H54 (cell line): ENCODE data around the gene GLRX2.

Source experiments
- DNase-seq: peaks from one replicate; pipeline ENCODE4 v3.0.0; 2011; ENCODE audit warnings: low spot score, mixed read lengths; ENCODE audit not compliant: insufficient read length
- FAIRE-seq: peaks from 3 replicates; lab custom pipeline; 2011; peaks lifted over from hg19 to GRCh38; lab: Jason Lieb, UNC
- POLR2A ChIP-seq: IDR thresholded peaks from 2 replicates; pipeline ENCODE4 v1.6.1; 2011; ENCODE audit warnings: low read depth, mild to moderate bottlenecking, low read length

The GLRX2 gene, protein sequence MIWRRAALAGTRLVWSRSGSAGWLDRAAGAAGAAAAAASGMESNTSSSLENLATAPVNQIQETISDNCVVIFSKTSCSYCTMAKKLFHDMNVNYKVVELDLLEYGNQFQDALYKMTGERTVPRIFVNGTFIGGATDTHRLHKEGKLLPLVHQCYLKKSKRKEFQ

DNA sequence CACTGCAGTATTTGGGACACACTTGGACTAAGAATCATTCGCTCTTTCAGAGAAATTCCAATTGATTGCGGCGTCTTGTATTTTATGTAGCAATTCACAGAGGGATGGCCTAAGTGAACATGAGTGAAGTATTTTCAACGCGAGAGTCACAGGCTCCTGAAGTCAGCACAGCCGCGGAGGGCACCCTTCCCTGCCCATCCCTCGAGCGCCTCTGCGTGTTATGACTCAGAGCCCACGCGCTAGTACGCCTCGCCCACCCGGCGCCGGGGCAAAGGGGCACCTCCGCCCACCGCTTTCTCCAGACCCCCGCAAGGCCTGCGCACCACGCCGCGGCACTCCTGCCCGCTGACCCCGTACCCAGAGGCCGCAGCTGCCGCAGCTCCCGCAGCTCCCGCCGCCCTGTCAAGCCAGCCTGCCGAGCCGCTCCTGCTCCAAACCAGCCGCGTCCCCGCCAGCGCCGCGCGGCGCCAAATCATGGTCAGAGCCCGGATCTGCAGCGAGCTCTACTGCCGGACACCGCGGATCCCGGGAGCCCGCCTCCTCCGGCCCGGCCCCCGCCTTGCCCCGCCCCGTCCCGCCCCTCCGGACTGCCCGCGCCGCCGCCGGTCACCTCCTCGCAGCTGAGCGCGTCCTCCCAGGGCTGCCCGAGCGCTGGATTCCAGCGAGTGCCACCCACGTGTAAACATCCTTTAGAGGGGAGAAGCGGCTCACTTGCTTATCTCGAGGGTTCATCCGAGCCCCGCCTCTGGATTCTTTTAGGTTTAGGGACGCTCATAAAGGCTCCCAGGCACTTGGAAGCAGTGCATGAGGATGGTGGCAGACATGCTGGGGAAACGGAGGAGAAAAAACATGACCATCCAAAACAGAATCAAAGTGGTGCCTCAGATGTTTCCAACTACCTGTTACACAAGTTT, at the start of gene GLRX2:
Gene GLRX2 (minus strand): TSS at position 508 of the 914 bp plus-strand sequence. CDS start 32 bp downstream, at position 476.
- DNase-seq = peak; percentile 80
- FAIRE-seq = no peak
- peak; percentile 94 for TF ChIP-seq POLR2A

DNA sequence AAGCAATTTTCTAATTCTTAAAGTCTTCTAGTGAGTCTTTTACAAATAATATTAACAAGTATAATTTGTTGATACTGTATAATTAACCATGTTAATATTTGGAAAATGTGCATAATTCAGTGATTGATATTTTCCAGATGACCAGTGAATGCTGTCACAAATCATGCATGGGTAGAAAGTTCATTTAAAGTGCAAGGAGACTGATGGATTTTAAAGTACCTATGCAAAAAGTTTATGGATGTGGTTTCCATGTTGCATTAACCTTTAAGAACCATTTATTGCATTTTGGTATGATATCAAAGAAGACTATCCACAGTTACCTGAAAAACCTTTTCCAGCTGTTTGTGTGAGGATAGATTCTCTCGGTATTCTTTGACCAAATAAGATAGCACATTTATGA, 39.8 kb upstream of the GLRX2 start:
- FAIRE-seq (no peak), DNase-seq (no peak)
- no peak for TF ChIP-seq POLR2A

DNA sequence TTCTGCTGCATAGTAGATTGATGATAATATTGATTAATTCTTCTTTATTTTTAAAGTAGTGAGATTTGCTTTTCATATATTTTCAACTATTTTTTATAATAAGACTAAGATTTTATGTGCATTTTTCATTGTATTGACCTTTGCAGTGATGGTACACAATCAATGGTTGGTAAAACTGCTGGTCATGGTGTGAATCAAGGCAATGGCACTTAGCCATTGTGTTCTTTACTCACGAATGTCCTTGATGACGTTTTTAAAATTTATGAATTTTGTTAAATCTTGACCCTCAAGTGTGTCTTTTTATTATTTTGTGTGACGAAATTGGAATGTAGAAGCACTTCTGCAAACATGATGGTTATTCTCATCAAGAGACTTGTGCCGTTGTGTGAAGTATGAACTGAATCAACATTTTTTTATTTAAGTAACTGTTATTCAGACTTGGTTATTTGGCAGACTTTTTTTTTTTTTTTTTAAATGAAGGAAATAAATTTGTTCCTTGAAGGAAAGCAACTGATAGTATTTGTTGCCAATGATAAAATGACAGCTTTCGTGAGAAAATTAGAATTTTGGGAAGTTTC, 39.2 kb upstream of the GLRX2 start:
- FAIRE-seq = no peak
- TF ChIP-seq POLR2A = no peak
- no peak for DNase-seq

DNA sequence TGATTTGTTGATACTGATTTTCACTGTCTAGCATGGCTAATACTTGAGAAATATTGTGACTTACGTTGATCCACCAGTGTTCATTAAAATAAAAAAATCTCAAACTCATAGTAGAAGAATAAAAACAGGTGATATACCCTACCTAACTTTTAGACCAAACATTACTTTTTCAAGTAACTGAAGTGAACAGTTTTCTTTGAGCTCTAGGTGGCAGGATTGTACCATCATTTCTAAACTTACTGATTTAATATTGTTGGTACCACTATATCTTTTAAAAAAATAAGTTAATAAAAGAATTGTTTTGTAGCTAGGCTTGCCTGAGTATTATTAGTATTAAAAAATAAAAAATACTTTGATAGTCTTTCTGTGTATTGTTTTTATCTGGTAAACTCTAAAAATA, 38.1 kb upstream of the GLRX2 start:
- TF ChIP-seq POLR2A = no peak
- FAIRE-seq = peak; percentile 20
- DNase-seq = no peak

DNA sequence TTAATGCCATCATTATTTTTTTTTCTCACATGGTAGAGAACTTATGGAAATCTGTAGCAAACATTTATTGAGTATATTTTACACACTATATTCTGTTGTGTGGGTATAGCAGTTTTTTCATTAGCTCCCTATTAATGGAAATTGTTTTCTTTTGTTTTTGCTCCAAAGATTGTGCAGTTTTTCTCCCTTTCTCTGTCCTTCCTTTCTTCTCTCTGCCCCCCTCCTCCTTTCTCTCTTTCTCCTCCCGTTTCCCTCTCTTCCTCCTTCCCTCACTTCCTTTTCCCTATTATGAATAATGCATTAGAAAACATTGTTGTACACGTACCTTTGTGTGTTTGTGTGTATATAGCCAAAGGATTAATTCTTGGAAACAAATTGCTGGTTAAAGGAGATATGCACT, 37.2 kb upstream of the GLRX2 start:
- no peak for TF ChIP-seq POLR2A
- no peak for DNase-seq
- FAIRE-seq = no peak

DNA sequence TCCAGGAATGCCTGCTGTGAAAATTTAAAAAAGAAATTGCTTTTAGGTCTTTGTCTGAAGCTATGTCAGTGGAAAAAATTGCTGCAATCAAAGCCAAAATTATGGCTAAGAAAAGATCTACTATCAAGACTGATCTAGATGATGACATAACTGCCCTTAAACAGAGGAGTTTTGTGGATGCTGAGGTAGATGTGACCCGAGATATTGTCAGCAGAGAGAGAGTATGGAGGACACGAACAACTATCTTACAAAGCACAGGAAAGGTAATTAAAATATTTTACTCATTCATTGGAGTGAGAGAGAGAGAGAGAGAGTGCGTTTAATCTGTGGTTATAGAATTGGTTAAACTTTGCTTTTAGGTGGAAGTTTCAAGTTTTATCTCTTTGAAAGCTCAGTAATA, 36.6 kb upstream of the GLRX2 start:
- DNase-seq = no peak
- FAIRE-seq = no peak

DNA sequence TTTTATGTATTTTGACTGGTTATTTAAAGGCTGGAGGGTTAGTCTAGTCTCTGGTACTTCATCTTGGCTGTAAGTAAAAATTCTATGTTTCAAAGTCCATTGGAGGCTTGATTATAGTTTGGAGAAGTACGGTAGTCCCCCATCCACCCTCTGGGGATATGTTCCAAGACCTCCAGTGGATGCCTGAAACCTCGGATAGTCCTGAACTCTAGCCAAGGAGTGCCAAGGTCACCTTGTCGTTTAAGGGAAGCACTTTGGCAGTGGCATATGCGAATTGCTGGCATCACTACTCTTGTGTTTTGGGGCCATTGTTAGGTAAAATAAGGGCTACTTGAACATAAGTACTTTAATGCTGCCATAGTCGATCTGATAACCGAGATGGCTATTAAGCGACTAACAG, 35.0 kb upstream of the GLRX2 start:
- TF ChIP-seq POLR2A = no peak
- FAIRE-seq = no peak
- DNase-seq = no peak

More for the DNA sequence above, 36.6 kb upstream of the GLRX2 start:
- no peak for TF ChIP-seq POLR2A

DNA sequence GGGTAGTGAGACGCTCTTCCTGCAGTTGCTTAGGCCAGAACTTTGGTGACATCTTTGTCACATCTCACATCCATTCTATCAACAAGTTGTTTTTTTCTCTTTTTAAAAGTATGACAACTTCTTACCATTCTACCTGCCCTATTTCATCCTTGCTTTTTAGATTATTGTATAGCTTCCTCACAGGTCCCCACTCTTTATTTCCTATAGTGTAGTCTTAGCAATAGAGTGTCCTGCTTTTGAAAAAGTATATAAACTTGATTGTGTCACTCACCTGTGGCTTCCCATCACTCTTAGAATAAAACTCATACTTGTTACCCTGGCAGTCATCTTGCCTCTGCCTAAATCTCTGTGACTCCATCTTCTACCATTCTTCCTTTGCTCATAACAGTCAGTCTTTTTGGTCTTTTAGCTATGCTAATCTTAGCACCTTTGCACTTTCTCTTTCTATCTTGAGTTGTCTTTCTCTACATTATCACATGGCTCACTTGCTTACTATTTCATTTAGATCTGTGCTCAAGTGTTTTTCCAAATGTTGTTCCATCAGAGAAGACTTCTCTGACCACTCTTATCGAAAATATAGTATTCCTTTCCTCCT, 26.1 kb upstream of the GLRX2 start:
- DNase-seq (no peak), FAIRE-seq (no peak)
- no peak for TF ChIP-seq POLR2A

DNA sequence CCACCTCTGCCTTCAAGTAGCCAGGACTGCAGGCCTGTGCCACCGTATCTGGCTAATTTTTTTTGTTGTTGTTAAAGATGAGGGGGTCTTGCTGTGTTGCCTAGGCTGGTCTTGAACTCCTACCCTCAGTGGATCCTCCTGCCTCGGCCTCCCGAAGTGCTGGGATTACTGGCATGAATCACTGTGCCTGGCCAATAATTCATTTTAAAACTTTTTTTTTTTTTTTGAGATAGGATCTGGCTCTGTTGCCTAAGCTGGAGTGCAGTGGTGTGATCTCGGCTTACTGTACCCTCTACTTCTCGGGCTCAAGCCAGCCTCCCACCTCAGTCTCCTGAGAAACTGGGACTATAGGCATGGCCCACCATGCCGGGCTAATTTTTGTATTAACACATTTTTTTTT, 20.2 kb upstream of the GLRX2 start:
- no peak for DNase-seq
- no peak for TF ChIP-seq POLR2A
- FAIRE-seq = no peak

DNA sequence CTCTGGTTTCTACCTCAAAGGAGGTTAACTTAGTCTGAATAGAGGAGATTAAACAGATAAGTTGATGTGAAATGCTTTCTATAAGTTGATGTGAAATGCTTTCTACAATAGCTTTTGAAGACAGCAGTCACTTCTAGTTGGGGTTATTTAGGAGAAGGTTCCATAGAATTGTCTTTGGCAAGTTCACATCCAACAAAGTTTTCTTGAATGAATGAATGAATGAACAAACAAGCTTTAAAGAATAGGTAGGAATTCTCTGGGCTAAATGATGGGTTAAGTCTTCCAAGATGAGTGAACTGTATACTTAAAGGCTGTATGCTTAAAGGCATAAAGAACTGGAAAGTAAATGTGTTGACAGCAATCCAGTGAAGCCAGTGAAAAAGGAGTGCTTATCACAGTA, 18.5 kb upstream of the GLRX2 start:
- TF ChIP-seq POLR2A = no peak
- DNase-seq = no peak
- FAIRE-seq = no peak

DNA sequence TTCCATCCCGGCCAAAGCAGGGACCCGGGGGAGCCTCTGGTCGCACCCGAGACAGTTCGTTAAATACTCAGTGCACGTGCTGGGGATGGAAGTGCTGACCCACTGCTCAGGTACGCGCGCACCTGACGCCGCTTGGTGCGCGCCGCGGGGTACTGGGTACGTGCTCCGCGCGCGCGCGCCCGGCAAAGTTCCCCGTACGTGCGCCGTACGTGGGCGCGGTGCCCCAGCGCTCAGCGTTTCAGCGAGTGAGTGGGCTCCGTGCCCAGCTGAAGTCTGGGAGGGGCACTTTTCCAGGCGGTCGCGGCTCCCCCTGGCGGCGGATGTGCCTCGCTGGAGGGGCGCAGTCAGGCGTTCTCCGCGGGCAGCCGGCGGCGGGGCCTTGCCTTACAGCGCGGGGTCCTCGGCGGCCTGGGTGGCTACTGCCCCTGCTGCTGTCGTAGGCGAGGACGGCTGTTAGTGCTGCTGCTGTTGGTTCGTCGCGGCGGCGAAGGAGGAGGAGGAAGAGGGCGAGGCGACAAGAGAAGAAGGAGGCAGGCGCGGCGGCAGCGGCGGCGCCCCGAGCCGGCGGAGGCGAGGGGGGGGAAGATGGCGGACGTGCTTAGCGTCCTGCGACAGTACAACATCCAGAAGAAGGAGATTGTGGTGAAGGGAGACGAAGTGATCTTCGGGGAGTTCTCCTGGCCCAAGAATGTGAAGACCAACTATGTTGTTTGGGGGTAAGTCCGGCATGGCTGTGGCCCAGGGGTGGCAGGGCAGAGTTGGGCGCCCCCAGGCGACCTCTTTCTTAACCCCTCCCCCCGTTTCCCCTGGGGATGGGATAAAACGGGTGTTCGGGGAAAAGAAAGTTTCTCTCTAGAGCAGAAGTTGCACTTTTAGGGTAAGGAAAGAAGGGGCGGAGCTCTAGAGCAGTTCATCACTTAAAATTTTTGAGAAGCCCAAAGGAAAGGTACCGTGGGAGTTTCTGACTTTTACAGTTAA, 16.7 kb upstream of the GLRX2 start, which contains the start of gene CDC73:
Gene CDC73 (plus strand): TSS at position 416 of the 978 bp plus-strand sequence. CDS start 170 bp downstream, at position 586.
- FAIRE-seq = peak; percentile 88
- peak; percentile 96 for TF ChIP-seq POLR2A
- DNase-seq = peak; percentile 73

DNA sequence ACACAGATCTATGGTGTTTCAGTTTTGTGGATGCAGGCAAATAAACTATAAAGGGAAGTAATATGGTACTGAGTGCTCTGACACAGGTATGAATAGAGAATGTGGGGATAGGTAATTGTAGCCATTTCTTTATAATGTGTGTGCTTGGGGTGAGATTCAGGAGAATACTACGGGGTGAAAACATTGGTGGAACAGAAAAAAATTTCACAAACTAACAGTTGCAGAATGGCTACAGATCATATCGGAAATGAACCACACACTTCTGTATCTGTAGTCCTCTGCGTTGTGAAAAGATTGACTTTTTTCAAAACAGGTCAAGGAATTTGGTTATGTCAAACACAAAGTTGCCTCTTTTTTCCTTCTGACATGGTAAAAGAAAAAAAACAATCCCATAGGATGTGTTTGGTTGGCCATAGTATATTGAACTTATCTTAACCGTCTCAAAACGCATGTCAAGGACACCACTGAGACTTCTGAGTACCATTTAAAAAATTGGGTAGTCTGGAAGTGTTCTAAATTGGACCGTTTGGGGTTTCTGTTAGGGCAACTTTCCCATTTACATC, 15.5 kb upstream of the GLRX2 start:
- TF ChIP-seq POLR2A = no peak
- FAIRE-seq (no peak), DNase-seq (no peak)
